ENCODE data around the gene AEBP2. TPM values are rescaled to one million over a fixed set of nuclear protein-coding genes. Genes with fewer than 3 reads are reported as not detected.

The AEBP2 gene
- total and polyA plus RNA-seq, 2 of the 8 experiments (the other 6 are each of a cell fraction or from before 2014, with no cell fraction given) = 13.6 to 61.4 TPM

DNA sequence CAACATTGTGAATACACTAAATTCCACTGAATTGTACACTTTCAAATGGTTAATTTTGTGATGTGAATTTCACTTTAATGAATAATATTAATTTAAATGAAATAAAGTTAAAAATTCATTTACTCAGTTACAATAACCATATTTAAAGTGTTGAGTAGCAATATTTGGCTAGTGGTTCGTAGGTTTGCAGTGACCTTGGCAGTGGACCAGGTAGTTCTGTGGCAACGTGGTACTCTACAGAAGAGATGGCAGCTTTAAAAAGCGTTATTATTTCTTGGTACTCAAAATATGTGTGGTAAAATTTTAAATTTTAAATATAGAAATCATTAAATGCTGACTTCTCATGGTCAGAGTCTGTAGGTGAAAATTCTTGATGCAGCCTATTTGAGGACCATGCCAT, 51.6 kb downstream of the AEBP2 start:
- no peak overlapping the region for H4K91ac ChIP-seq (replicated peaks; ENCODE audit: insufficient read length, low read length)
- H4K20me1 ChIP-seq (replicated peaks in 1 of 2; ENCODE audit: control insufficient read depth in 1 of 2, insufficient read depth in 2 of 2, low read length in 2 of 2) = peaks cover 13 to 16% of the 10 kb centered on the region in 2 experiments
- no peaks in the 10 kb centered on the region for H3K23me2 ChIP-seq (ENCODE audit: low read depth, low read length)
- H2BK20ac ChIP-seq (ENCODE audit: low read length) = no peak overlapping the region
- H3K27ac ChIP-seq (ENCODE audit: low read depth, low read length) = no peak overlapping the region
- H3K4ac ChIP-seq (replicated peaks; ENCODE audit: insufficient read length, low read depth, low read length) = no peak overlapping the region
- POLR2A ChIA-PET (ENCODE audit: partially characterized antibody) = no interaction called here
- H3K79me1 ChIP-seq (ENCODE audit: low read depth, low read length) = no peaks in the 10 kb centered on the region; the same call in none of the 2 replicates
- H3K9me3 ChIP-seq (ENCODE audit: insufficient read depth in 2 of 2, low read depth in 1 of 2, low read length in 1 of 2) = no peaks in the 10 kb centered on the region
- H2BK5ac ChIP-seq (ENCODE audit: low read depth, low read length) = no peak overlapping the region
- no peak overlapping the region for H4K8ac ChIP-seq (ENCODE audit: extremely low read depth, insufficient read depth, low read length)
- no peak overlapping the region for H4K5ac ChIP-seq (ENCODE audit: insufficient read length, low read depth, low read length)
- H2BK15ac ChIP-seq (ENCODE audit: low read length) = no peak overlapping the region
- no peak overlapping the region for H3K18ac ChIP-seq (ENCODE audit: extremely low read depth, low read length)
- no peak overlapping the region for H2BK12ac ChIP-seq (ENCODE audit: low read depth, low read length)
- H3K4me2 ChIP-seq (ENCODE audit: insufficient read depth in 1 of 2, low read depth in 2 of 2, low read length in 2 of 2) = no peak overlapping the region
- no peak overlapping the region for H3K23ac ChIP-seq (ENCODE audit: insufficient read length)
- FAIRE-seq (no peak), DNase-seq (ENCODE audit: low read depth in 1 of 2, low spot score in 2 of 2) (no peak)
- TF ChIP-seq KDM4A (IDR thresholded peaks at IDR 0.05; ENCODE audit: low read depth, low read length, severe bottlenecking) (no peak), BCL11A (IDR thresholded peaks at IDR 0.05; ENCODE audit: low read depth in 2 of 2, low read length in 2 of 2) (no peak), FOSL1 (IDR thresholded peaks at IDR 0.05; ENCODE audit: insufficient read depth, low read depth, low read length) (no peak), CTBP2 (IDR thresholded peaks at IDR 0.05; ENCODE audit: borderline replicate concordance, insufficient read depth, insufficient read length, low read length) (no peak), TAF7 (optimal IDR thresholded peaks at IDR 0.05; ENCODE audit: borderline replicate concordance, low read depth, low read length) (no peak), CEBPB (IDR thresholded peaks at IDR 0.05; ENCODE audit: low read depth, low read length) (no peak)
- TF ChIP-seq, protein P1, sequence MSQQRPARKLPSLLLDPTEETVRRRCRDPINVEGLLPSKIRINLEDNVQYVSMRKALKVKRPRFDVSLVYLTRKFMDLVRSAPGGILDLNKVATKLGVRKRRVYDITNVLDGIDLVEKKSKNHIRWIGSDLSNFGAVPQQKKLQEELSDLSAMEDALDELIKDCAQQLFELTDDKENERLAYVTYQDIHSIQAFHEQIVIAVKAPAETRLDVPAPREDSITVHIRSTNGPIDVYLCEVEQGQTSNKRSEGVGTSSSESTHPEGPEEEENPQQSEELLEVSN (IDR thresholded peaks at IDR 0.05) = no peak
- H3K9ac ChIP-seq (replicated peaks in 1 of 4; ENCODE audit: extremely low read depth in 1 of 4, low read depth in 3 of 4, low read length in 3 of 4) = no peak overlapping the region
- H2BK120ac ChIP-seq (replicated peaks; ENCODE audit: low read depth, low read length) = no peak overlapping the region
- no peak overlapping the region for H3K4me3 ChIP-seq (ENCODE audit: extremely low read depth in 1 of 4, insufficient read depth in 2 of 4, low read depth in 3 of 4, low read length in 4 of 4)
- no peaks in the 10 kb centered on the region for H3K27me3 ChIP-seq (replicated peaks in 1 of 4; ENCODE audit: control insufficient read depth in 3 of 4, extremely low read depth in 1 of 4, insufficient read depth in 3 of 4, low read length in 3 of 4)
- H2AK5ac ChIP-seq (ENCODE audit: low read depth, low read length) = no peak overlapping the region
- peaks cover 9 to 86% of the 10 kb centered on the region in 2 experiments for H3K79me2 ChIP-seq (ENCODE audit: control insufficient read depth in 1 of 2, insufficient read depth in 2 of 2, low read length in 2 of 2)
- no peak overlapping the region for H2AFZ ChIP-seq (ENCODE audit: low read length)
- H3K56ac ChIP-seq (replicated peaks; ENCODE audit: insufficient read length, low read depth, low read length) = no peak overlapping the region
- H3K4me1 ChIP-seq (replicated peaks in 1 of 4; ENCODE audit: control insufficient read depth in 3 of 4, insufficient read depth in 4 of 4, low read length in 3 of 4) = peaks cover 0 to 10% (median 0%) of the 10 kb centered on the region in 4 experiments; a peak in 2 of 7 replicates
- CTCF ChIA-PET (ENCODE audit: partially characterized antibody) = no interaction called here
- 87% methylated on average over 3 of the region's 3 CpGs; no CpG with 5 or more reads in 1 of the 2 experiments for WGBS, 2 experiments (ENCODE audit: extremely low coverage in 1 of 2, insufficient coverage in 1 of 2, insufficient read length in 1 of 2, insufficient replicate concordance in 2 of 2, low coverage in 1 of 2, low lambda C conversion rate in 2 of 2, missing lambda C conversion rate in 1 of 2)
- H3K14ac ChIP-seq (ENCODE audit: insufficient read length) = no peak overlapping the region
- H3K36me3 ChIP-seq (ENCODE audit: control insufficient read depth in 2 of 4, insufficient read depth in 4 of 4, low read length in 3 of 4) = peaks cover 0 to 33% (median 10%) of the 10 kb centered on the region in 4 experiments; a peak in 5 of 8 replicates

Data from H1 (cell line).